Endothelial cell of umbilical vein (primary cell): Measurements from ENCODE around the gene SRSF11. TPM values are rescaled to one million over a fixed set of nuclear protein-coding genes. Genes with fewer than 3 reads are reported as not detected.

Experiments used
- BruUV-seq: library from RNA; stranded (reverse); fragments of 400-500 nt; replicated peaks from 2 replicates; lab custom pipeline; 2021; lab: Mats Ljungman, UMichigan
- CTCF ChIA-PET: fragments of 300-600, 350-600 bp; sonication (Branson Sonifier 250); formaldehyde crosslinking; loops from one replicate; lab custom pipeline; 2021; ENCODE audit warnings: antibody characterized with exemption, inconsistent platforms; lab: Charles Lee
- POLR2A ChIA-PET: fragments of 300-600, 350-600 bp; sonication (Branson Sonifier 250); formaldehyde crosslinking; loops from one replicate; lab custom pipeline; 2021; ENCODE audit warnings: antibody characterized with exemption, inconsistent platforms; lab: Charles Lee
- DNase-seq: peaks from one replicate; pipeline ENCODE4 v3.0.0-alpha.2; 2011; ENCODE audit warnings: low read depth, low spot score
- FAIRE-seq: peaks from 2 replicates; lab custom pipeline; 2011; peaks lifted over from hg19 to GRCh38; lab: Jason Lieb, UNC
- H2AFZ ChIP-seq: 2 replicates; pipeline ENCODE4 v1.6.0; 2012; ENCODE audit warnings: low read depth, low read length, control low read depth, inconsistent platforms
- H3K27ac ChIP-seq: 2 replicates; pipeline ENCODE4 v1.5.1; 2011; ENCODE audit warnings: low read depth, mild to moderate bottlenecking, control low read depth, low read length, moderate library complexity; ENCODE audit not compliant: insufficient read depth
- H3K27me3 ChIP-seq, 2 experiments: 2 replicates each; pipeline versions ENCODE4 v1.6.0 to v1.6.1; 2011; ENCODE audit warnings: low read length in 2 of 2, mixed read lengths in 1 of 2; ENCODE audit not compliant: control insufficient read depth in 2 of 2, insufficient read depth in 2 of 2
- H3K36me3 ChIP-seq, 2 experiments: 2 replicates in 1 of 2; 3 replicates in 1 of 2; pipeline ENCODE4 v1.5.1; 2011; ENCODE audit warnings: low read length in 2 of 2, mild to moderate bottlenecking in 1 of 2, moderate library complexity in 1 of 2; ENCODE audit not compliant: control insufficient read depth in 2 of 2, insufficient read depth in 2 of 2; ENCODE audit errors: extremely low read depth in 1 of 2
- H3K4me1 ChIP-seq: 3 replicates; pipeline ENCODE4 v1.5.1; 2011; ENCODE audit warnings: mild to moderate bottlenecking, low read length; ENCODE audit not compliant: control insufficient read depth, insufficient read depth; ENCODE audit errors: extremely low read depth
- H3K4me2 ChIP-seq: 2 replicates; pipeline ENCODE4 v1.6.1; 2011; ENCODE audit warnings: low read length, control low read depth, mixed read lengths; ENCODE audit not compliant: insufficient read depth
- H3K4me3 ChIP-seq, 3 experiments: fragments of 200-600 bp in 1 of 3; sonication (generic), shearing (Covaris generic) in 1 of 3; replicated peaks in 1 of 3; 2 replicates each; pipeline ENCODE4 v1.5.1; 2011 to 2016; ENCODE audit warnings: control low read depth in 3 of 3, low read length in 3 of 3, mild to moderate bottlenecking in 2 of 3, inconsistent platforms in 1 of 3, low read depth in 1 of 3, moderate library complexity in 1 of 3; ENCODE audit not compliant: insufficient read depth in 1 of 3
- H3K79me2 ChIP-seq: 2 replicates; pipeline ENCODE4 v1.6.0; 2012; ENCODE audit warnings: low read length, inconsistent platforms; ENCODE audit not compliant: control insufficient read depth, insufficient read depth
- H3K9ac ChIP-seq: replicated peaks from 2 replicates; pipeline ENCODE3; 2011; ENCODE audit warnings: low read length, control low read depth; ENCODE audit not compliant: insufficient read depth; ENCODE audit errors: extremely low read depth
- H3K9me1 ChIP-seq: replicated peaks from 3 replicates; pipeline ENCODE4 v1.6.0; 2011; ENCODE audit warnings: mild to moderate bottlenecking, low read length; ENCODE audit not compliant: control insufficient read depth, insufficient read depth; ENCODE audit errors: extremely low read depth
- H3K9me3 ChIP-seq: replicated peaks from 2 replicates; pipeline ENCODE4 v1.5.1; 2012; ENCODE audit warnings: low read length, inconsistent platforms; ENCODE audit not compliant: control insufficient read depth, insufficient read depth
- H4K20me1 ChIP-seq: replicated peaks from 2 replicates; pipeline ENCODE3; 2011; ENCODE audit warnings: mild to moderate bottlenecking, low read length; ENCODE audit not compliant: control insufficient read depth, insufficient read depth; ENCODE audit errors: extremely low read depth
- EZH2 ChIP-seq: IDR thresholded peaks from 2 replicates; pipeline ENCODE4 v1.6.1; 2012; ENCODE audit warnings: borderline replicate concordance, low read depth, mild to moderate bottlenecking, moderate library complexity, low read length, inconsistent platforms; ENCODE audit not compliant: severe bottlenecking
- FOS ChIP-seq: IDR thresholded peaks from 2 replicates; pipeline ENCODE4 v1.6.1; 2011; ENCODE audit warnings: mild to moderate bottlenecking, low read length, moderate library complexity, borderline replicate concordance; ENCODE audit not compliant: insufficient read depth
- GATA2 ChIP-seq: IDR thresholded peaks from 2 replicates; pipeline ENCODE4 v1.7.0; 2011; ENCODE audit warnings: low read depth, mild to moderate bottlenecking, moderate library complexity, mixed read lengths, low read length; ENCODE audit not compliant: insufficient read length, insufficient read depth
- JUN ChIP-seq: IDR thresholded peaks from 2 replicates; pipeline ENCODE4 v1.6.1; 2011; ENCODE audit warnings: borderline replicate concordance, low read depth; ENCODE audit not compliant: insufficient read length, insufficient read depth
- MYC ChIP-seq: IDR thresholded peaks from one replicate; pipeline ENCODE4 v1.6.1; 2011; ENCODE audit warnings: mild to moderate bottlenecking, low read depth, low read length
- POLR2A ChIP-seq: IDR thresholded peaks from 2 replicates; pipeline ENCODE4 v1.6.1; 2012; ENCODE audit warnings: low read depth, mild to moderate bottlenecking, control low read depth, low read length
- POLR2AphosphoS5 ChIP-seq: IDR thresholded peaks from 2 replicates; pipeline ENCODE4 v1.6.1; 2012; ENCODE audit warnings: low read depth, mild to moderate bottlenecking, control low read depth, low read length, moderate library complexity; ENCODE audit not compliant: insufficient read depth
- dilution Hi-C: fragments of 300-500 bp; cut with MboI; formaldehyde crosslinking; loops from one replicate; pipeline ENCODE4 v1.15.0; 2019; ENCODE audit warnings: low sequenced_read_pairs; ENCODE audit not compliant: extremely low pct_ligation_motif_present
- intact Hi-C: fragments of 100-400 bp; cut with micrococcal nuclease; formaldehyde crosslinking; loops from one replicate; pipeline ENCODE4 v1.10.0; 2022
- polyA plus RNA-seq, 4 experiments: library from polyadenylated mRNA; depleted of rRNA in 3 of 4; stranded (reverse) in 3 of 4; unstranded in 1 of 4; fragments of >200 nt; gene quantifications; 2 replicates each; pipeline versions ENCODE4 v1.2.1 to v1.2.3, GENCODE V29; 2011 to 2012; ENCODE audit warnings: missing spikeins in 1 of 4
- total RNA-seq: library from RNA; stranded (reverse); gene quantifications from 2 replicates; pipeline ENCODE4 v1.2.3, GENCODE V29; 2021
- TF ChIP-seq, protein P1 (sequence below), 2 donors: IDR thresholded peaks; 1 replicate in 1 of 2; 2 replicates in 1 of 2; pipeline ENCODE4 v1.5.1; 2011; ENCODE audit warnings: low read length in 2 of 2, mild to moderate bottlenecking in 2 of 2, moderate library complexity in 2 of 2, control low read depth in 1 of 2, inconsistent platforms in 1 of 2, low read depth in 1 of 2; ENCODE audit not compliant: insufficient read depth in 1 of 2; ENCODE audit errors: extremely low read depth in 1 of 2
- TF ChIP-seq, protein P2 (sequence below): IDR thresholded peaks from 2 replicates; pipeline ENCODE4 v1.6.1; 2011; ENCODE audit not compliant: insufficient read depth, insufficient read length

Gene SRSF11
- total and polyA plus RNA-seq, 2 donors (not counting 3 experiments of a cell fraction or from before 2014, with no cell fraction given): 177 to 241 TPM

- no peak overlapping the region for H3K4me3 ChIP-seq
- H3K4me1 ChIP-seq: peaks cover 10% of the 10 kb centered on the region
- H3K4me2 ChIP-seq: no peak overlapping the region
- H3K79me2 ChIP-seq: no peaks in the 10 kb centered on the region
- H3K27me3 ChIP-seq: no peaks in the 10 kb centered on the region
- no peak for FAIRE-seq
- no peak overlapping the region for H3K27ac ChIP-seq
- no peaks in the 10 kb centered on the region for H3K9me3 ChIP-seq
- no peak for TF ChIP-seq GATA2
- TF ChIP-seq POLR2AphosphoS5: no peak
- H3K9ac ChIP-seq: no peak overlapping the region
- intact Hi-C loops (no loop called here), dilution Hi-C loops (no loop called here)
- CTCF ChIA-PET: no interaction called here
- POLR2A ChIA-PET: no interaction called here
- no TSS peak for BruUV-seq
- no peaks in the 10 kb centered on the region for H3K9me1 ChIP-seq
- no peaks in the 10 kb centered on the region for H4K20me1 ChIP-seq
- DNase-seq: no peak
- H3K36me3 ChIP-seq: peaks cover 0 to 2% of the 10 kb centered on the region in 2 experiments
- no peak overlapping the region for H2AFZ ChIP-seq
Observed at GRCh38 chr1:70265946-70266345, 44.8 kb downstream of the SRSF11 start.

DNA sequence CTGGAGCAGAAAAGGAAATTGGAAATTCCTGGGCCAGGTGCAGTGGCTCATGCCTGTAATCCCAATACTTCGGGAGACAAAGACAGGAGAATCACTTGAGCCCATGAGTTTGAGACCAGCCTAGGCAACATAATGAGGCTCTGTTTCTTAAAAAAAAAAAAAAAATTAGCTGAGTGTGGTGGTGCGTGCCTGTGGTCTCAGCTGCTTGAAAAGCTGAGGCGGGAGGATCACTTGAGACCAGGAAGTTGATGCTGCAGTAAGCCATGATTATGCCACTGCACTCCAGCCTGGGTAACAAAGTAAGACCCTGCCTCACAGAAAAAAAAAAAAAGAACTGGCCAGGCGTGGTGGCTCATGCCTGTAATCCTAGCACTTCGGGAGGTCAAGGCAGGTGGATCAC lies 56.7 kb downstream of the SRSF11 start:
- CTCF ChIA-PET: no interaction called here
- FAIRE-seq (no peak), DNase-seq (no peak)
- POLR2A ChIA-PET: no interaction called here
- Histone ChIP-seq H3K9me1 (no peaks in the 10 kb centered on the region), H2AFZ (no peak overlapping the region), H3K9ac (no peak overlapping the region), H3K27me3 (no peaks in the 10 kb centered on the region), H3K27ac (no peak overlapping the region), H3K9me3 (no peaks in the 10 kb centered on the region), H3K4me2 (no peak overlapping the region), H4K20me1 (no peaks in the 10 kb centered on the region), H3K79me2 (no peaks in the 10 kb centered on the region), H3K4me1 (no peaks in the 10 kb centered on the region), H3K36me3 (no peaks in the 10 kb centered on the region), H3K4me3 (no peak overlapping the region)
- intact Hi-C loops: no loop called here
- TF ChIP-seq GATA2 (no peak), EZH2 (no peak), FOS (no peak), POLR2A (no peak), POLR2AphosphoS5 (no peak), JUN (no peak), MYC (no peak)
- TF ChIP-seq, protein P1, sequence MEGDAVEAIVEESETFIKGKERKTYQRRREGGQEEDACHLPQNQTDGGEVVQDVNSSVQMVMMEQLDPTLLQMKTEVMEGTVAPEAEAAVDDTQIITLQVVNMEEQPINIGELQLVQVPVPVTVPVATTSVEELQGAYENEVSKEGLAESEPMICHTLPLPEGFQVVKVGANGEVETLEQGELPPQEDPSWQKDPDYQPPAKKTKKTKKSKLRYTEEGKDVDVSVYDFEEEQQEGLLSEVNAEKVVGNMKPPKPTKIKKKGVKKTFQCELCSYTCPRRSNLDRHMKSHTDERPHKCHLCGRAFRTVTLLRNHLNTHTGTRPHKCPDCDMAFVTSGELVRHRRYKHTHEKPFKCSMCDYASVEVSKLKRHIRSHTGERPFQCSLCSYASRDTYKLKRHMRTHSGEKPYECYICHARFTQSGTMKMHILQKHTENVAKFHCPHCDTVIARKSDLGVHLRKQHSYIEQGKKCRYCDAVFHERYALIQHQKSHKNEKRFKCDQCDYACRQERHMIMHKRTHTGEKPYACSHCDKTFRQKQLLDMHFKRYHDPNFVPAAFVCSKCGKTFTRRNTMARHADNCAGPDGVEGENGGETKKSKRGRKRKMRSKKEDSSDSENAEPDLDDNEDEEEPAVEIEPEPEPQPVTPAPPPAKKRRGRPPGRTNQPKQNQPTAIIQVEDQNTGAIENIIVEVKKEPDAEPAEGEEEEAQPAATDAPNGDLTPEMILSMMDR (IDR thresholded peaks at IDR 0.05; ENCODE audit: extremely low read depth in 1 of 2, insufficient read depth in 1 of 2, low read depth in 1 of 2, low read length in 2 of 2): no peak
- TF ChIP-seq, protein P2, sequence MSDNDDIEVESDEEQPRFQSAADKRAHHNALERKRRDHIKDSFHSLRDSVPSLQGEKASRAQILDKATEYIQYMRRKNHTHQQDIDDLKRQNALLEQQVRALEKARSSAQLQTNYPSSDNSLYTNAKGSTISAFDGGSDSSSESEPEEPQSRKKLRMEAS: no peak
- no TSS peak for BruUV-seq
- dilution Hi-C loops: no loop called here
